ENCODE results near the gene CCNT2. TPM values are rescaled to one million over a fixed set of nuclear protein-coding genes. Genes with fewer than 3 reads are reported as not detected.

CCNT2 gene
- total RNA-seq, 1 experiment from 2014 or later = 18.9 TPM

- Histone ChIP-seq H3K4me1 (ENCODE audit: insufficient read depth, low read length) (peaks cover 5% of the 10 kb centered on the region; the same call in 1 of the 2 replicates), H3K27me3 (ENCODE audit: low read length) (no peaks in the 10 kb centered on the region), H3K36me3 (ENCODE audit: low read depth, low read length) (peaks cover 41% of the 10 kb centered on the region), H3K79me2 (ENCODE audit: low read length) (peaks cover 92% of the 10 kb centered on the region), H3K9ac (ENCODE audit: low read length) (no peak overlapping the region), H3K4me3 (ENCODE audit: low read length) (no peak overlapping the region), H3K9me3 (ENCODE audit: low read length) (no peaks in the 10 kb centered on the region), H3F3A (ENCODE audit: low read length, unreplicated experiment) (no peaks in the 10 kb centered on the region), H3K4me2 (ENCODE audit: low read length) (no peak overlapping the region), H3K9me2 (replicated peaks; ENCODE audit: low read length) (no peaks in the 10 kb centered on the region), H3K27ac (ENCODE audit: low read length) (no peak overlapping the region), H4K20me1 (ENCODE audit: low read length) (peaks cover 65% of the 10 kb centered on the region), H2AFZ (ENCODE audit: low read length) (no peak overlapping the region)
- DNase-seq (no peak), ATAC-seq (no peak)
- no peak for TF ChIP-seq EZH2phosphoT487 (IDR thresholded peaks at IDR 0.05; ENCODE audit: borderline replicate concordance, low read length)
- no peak for TF ChIP-seq CTCF (conservative IDR thresholded peaks at IDR 0.05; ENCODE audit: low read depth, low read length)
- TF ChIP-seq EZH2 (IDR thresholded peaks at IDR 0.05; ENCODE audit: low read length, unreplicated experiment) = no peak
- intact Hi-C loops (cut with micrococcal nuclease) = no loop called here
- ChIA-PET POLR2A (ENCODE audit: unreplicated experiment) (interaction anchor here (0.7 kb wide), 1 partner anchor 49 kb away, joined by 5 read pairs; no protein-coding TSS in a partner anchor), CTCF (no interaction called here)
- BruUV-seq (replicated peaks) = no TSS peak
These were observed 15.1 kb downstream of the CCNT2 start for GRCh38 chr2:134933732-134934131.

- DNase-seq (no peak), ATAC-seq (no peak)
- no TSS peak for BruUV-seq (replicated peaks)
- Histone ChIP-seq H2AFZ (ENCODE audit: low read length) (no peak overlapping the region), H3K79me2 (ENCODE audit: low read length) (peaks cover 90% of the 10 kb centered on the region), H3K4me2 (ENCODE audit: low read length) (no peak overlapping the region), H3K4me3 (ENCODE audit: low read length) (no peak overlapping the region), H3K9ac (ENCODE audit: low read length) (no peak overlapping the region), H3K27me3 (ENCODE audit: low read length) (no peaks in the 10 kb centered on the region), H3K36me3 (ENCODE audit: low read depth, low read length) (peaks cover 44% of the 10 kb centered on the region), H3K4me1 (ENCODE audit: insufficient read depth, low read length) (peaks cover 5% of the 10 kb centered on the region; the same call in 1 of the 2 replicates), H3K9me2 (replicated peaks; ENCODE audit: low read length) (no peaks in the 10 kb centered on the region), H3K9me3 (ENCODE audit: low read length) (no peaks in the 10 kb centered on the region), H3F3A (ENCODE audit: low read length, unreplicated experiment) (no peaks in the 10 kb centered on the region), H4K20me1 (ENCODE audit: low read length) (peaks cover 63% of the 10 kb centered on the region), H3K27ac (ENCODE audit: low read length) (no peak overlapping the region)
- POLR2A ChIA-PET (ENCODE audit: unreplicated experiment) = interaction anchor here (0.7 kb wide), 1 partner anchor 48 kb away, joined by 5 read pairs; no protein-coding TSS in a partner anchor
- TF ChIP-seq EZH2phosphoT487 (IDR thresholded peaks at IDR 0.05; ENCODE audit: borderline replicate concordance, low read length) (no peak), CTCF (conservative IDR thresholded peaks at IDR 0.05; ENCODE audit: low read depth, low read length) (no peak), EZH2 (IDR thresholded peaks at IDR 0.05; ENCODE audit: low read length, unreplicated experiment) (no peak)
- CTCF ChIA-PET = no interaction called here
- intact Hi-C loops (cut with micrococcal nuclease) = no loop called here
These were observed 15.5 kb downstream of the CCNT2 start for GRCh38 chr2:134934150-134934549.

- H2AFZ ChIP-seq (ENCODE audit: low read length) = no peak overlapping the region
- H3K27ac ChIP-seq (ENCODE audit: low read length) = no peak overlapping the region
- ATAC-seq (no peak), DNase-seq (no peak)
- no peak overlapping the region for H3K9ac ChIP-seq (ENCODE audit: low read length)
- ChIA-PET POLR2A (ENCODE audit: unreplicated experiment) (interaction anchor here (0.7 kb wide), 1 partner anchor 48 kb away, joined by 5 read pairs; no protein-coding TSS in a partner anchor), CTCF (interaction anchor here (0.5 kb wide), 1 partner anchor 672 kb away, joined by 5 read pairs; no protein-coding TSS in a partner anchor)
- H3K9me2 ChIP-seq (replicated peaks; ENCODE audit: low read length) = no peaks in the 10 kb centered on the region
- H3K79me2 ChIP-seq (ENCODE audit: low read length) = peaks cover 85% of the 10 kb centered on the region
- H4K20me1 ChIP-seq (ENCODE audit: low read length) = peaks cover 63% of the 10 kb centered on the region
- H3K4me1 ChIP-seq (ENCODE audit: insufficient read depth, low read length) = peaks cover 5% of the 10 kb centered on the region; the same call in 1 of the 2 replicates
- TF ChIP-seq EZH2 (IDR thresholded peaks at IDR 0.05; ENCODE audit: low read length, unreplicated experiment) (no peak), EZH2phosphoT487 (IDR thresholded peaks at IDR 0.05; ENCODE audit: borderline replicate concordance, low read length) (no peak), CTCF (conservative IDR thresholded peaks at IDR 0.05; ENCODE audit: low read depth, low read length) (no peak)
- no peak overlapping the region for H3K4me2 ChIP-seq (ENCODE audit: low read length)
- no peaks in the 10 kb centered on the region for H3F3A ChIP-seq (ENCODE audit: low read length, unreplicated experiment)
- H3K4me3 ChIP-seq (ENCODE audit: low read length) = no peak overlapping the region
- intact Hi-C loops (cut with micrococcal nuclease) = no loop called here
- H3K27me3 ChIP-seq (ENCODE audit: low read length) = no peaks in the 10 kb centered on the region
- H3K36me3 ChIP-seq (ENCODE audit: low read depth, low read length) = peaks cover 46% of the 10 kb centered on the region
- no peaks in the 10 kb centered on the region for H3K9me3 ChIP-seq (ENCODE audit: low read length)
- BruUV-seq (replicated peaks) = no TSS peak
These were observed 16.0 kb downstream of the CCNT2 start for GRCh38 chr2:134934641-134935040.

Data from PC-3 (cell line).